Skeletal muscle tissue (tissue), 4 donors: Measurements from ENCODE around the gene PPME1. TPM values are rescaled to one million over a fixed set of nuclear protein-coding genes. Genes with fewer than 3 reads are reported as not detected.

ENCODE experiments used
- H3K27ac ChIP-seq: one replicate; pipeline ENCODE4 v1.7.0; 2013; ENCODE audit warnings: mild to moderate bottlenecking, low read depth, low read length, inconsistent platforms
- H3K27me3 ChIP-seq, 3 donors: one replicate each; pipeline ENCODE4 v1.7.0; 2013; ENCODE audit warnings: low read length in 3 of 3; ENCODE audit not compliant: control insufficient read depth in 3 of 3, insufficient read depth in 3 of 3
- H3K36me3 ChIP-seq, 3 donors: one replicate each; pipeline ENCODE4 v1.7.0; 2013; ENCODE audit warnings: low read length in 3 of 3; ENCODE audit not compliant: control insufficient read depth in 3 of 3, insufficient read depth in 3 of 3
- H3K4me1 ChIP-seq, 3 donors: one replicate each; pipeline ENCODE4 v1.7.0; 2013; ENCODE audit warnings: low read length in 3 of 3, mild to moderate bottlenecking in 3 of 3; ENCODE audit not compliant: control insufficient read depth in 3 of 3, insufficient read depth in 3 of 3
- H3K4me3 ChIP-seq, 3 donors: one replicate each; pipeline ENCODE4 v1.7.0; 2013; ENCODE audit warnings: low read length in 3 of 3
- H3K9ac ChIP-seq, 3 donors: one replicate each; pipeline ENCODE4 v1.7.0; 2013; ENCODE audit warnings: low read length in 3 of 3, mild to moderate bottlenecking in 3 of 3, moderate library complexity in 2 of 3, low read depth in 1 of 3
- H3K9me3 ChIP-seq, 3 donors: one replicate each; pipeline ENCODE4 v1.7.0; 2013; ENCODE audit warnings: low read length in 3 of 3; ENCODE audit not compliant: control insufficient read depth in 3 of 3
- total RNA-seq: library from RNA; depleted of rRNA; stranded (reverse); fragments of >200 nt; gene quantifications from one replicate; pipeline ENCODE4 v1.2.3, GENCODE V29; 2014
- donor health status: Osteomylitis.

The PPME1 gene
- total RNA-seq, 1 donor from 2014 or later = 18.3 TPM

DNA sequence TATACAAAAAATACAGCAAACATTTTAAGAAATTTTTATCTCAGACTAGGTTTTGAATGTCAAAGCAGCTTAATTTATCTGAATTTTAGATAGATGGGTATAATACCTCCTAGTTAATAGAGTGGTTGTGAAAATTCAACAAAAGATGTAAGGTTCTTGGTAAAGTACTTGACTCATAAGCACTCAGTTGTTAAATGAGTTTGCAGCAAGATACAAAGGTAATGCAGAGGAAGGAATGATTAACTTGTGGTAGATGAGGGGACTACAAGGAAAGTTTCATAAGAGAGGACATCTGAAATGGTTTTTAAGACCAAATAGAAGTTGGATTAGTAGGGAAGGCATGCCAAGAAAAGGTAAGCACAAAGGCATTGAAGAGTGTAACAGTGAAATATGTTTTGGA lies 37.4 kb downstream of the PPME1 start:
- Histone ChIP-seq H3K27ac (no peak overlapping the region), H3K4me3 (no peak overlapping the region), H3K9ac (no peak overlapping the region), H3K9me3 (no peaks in the 10 kb centered on the region), H3K27me3 (no peaks in the 10 kb centered on the region), H3K4me1 (no peaks in the 10 kb centered on the region), H3K36me3 (peaks cover 14 to 39% (median 24%) of the 10 kb centered on the region in 3 donors)

DNA sequence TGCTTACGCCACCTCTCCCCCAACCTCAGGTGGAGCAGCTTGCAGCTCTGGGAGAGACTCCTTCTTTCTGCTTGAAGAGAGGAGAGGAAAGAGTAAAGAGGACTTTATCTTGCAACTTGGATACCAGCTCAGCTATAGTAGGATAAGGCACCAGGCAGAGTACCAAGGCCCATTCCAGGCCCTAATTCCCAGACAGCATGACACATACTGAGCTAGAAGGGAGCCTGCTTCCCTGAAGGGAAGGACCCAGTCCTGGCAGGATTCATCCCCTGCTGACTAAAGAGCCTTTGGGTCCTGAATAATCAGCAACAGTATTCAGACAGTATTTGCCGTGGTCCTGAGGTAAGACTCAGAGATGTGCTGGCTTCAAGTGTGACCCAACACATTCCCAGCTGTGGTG lies 41.4 kb downstream of the PPME1 start:
- H3K36me3 ChIP-seq = peaks cover 11 to 28% (median 27%) of the 10 kb centered on the region in 3 donors

DNA sequence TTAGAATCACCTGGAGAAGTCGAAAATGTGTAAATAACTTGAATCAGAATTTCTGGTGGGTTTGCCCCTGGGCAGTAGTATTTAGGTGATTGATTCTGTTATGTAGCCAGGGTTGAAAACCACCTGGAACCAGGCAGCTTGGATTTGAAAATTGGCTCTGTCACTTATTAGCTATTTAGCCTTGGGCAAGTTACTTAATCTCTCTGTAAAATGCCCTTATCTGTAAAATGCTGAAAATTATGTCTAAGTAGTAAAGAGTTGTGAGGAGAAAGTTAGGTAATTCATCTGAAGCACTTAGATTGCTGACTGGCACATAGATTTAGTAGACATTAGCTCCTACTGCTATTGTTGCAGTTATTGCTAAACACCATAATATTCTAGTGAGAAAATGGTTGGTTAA lies 49.3 kb downstream of the PPME1 start:
- H3K27ac ChIP-seq = no peak overlapping the region
- H3K9me3 ChIP-seq = no peaks in the 10 kb centered on the region
- no peak overlapping the region for H3K4me3 ChIP-seq
- H3K36me3 ChIP-seq = peaks cover 0 to 1% (median 0%) of the 10 kb centered on the region in 3 donors
- no peak overlapping the region for H3K9ac ChIP-seq
- no peaks in the 10 kb centered on the region for H3K27me3 ChIP-seq
- H3K4me1 ChIP-seq = no peaks in the 10 kb centered on the region

More for the DNA sequence above, 41.4 kb downstream of the PPME1 start:
- Histone ChIP-seq H3K4me3 (no peak overlapping the region), H3K27me3 (no peaks in the 10 kb centered on the region), H3K9me3 (no peaks in the 10 kb centered on the region), H3K9ac (no peak overlapping the region), H3K27ac (no peak overlapping the region), H3K4me1 (no peaks in the 10 kb centered on the region)

DNA sequence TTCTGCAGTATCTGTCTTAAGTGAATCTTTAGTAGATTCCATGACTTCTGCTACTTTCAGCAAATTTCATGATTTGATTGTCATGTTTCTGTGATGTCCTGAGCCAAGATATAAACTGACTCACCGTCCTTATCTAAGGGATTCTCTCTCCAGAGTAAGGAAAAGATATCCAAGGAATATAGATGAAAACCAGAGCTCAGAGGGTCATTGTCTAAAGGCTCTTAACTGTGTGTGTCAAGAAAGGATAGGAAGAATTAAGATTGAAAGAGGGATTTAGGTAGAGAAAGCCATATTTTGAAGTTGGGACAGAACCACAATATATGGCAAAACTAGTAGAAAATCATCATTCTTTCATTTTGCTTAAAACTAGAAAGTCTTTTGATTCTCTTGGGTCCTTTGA lies 50.7 kb downstream of the PPME1 start:
- no peaks in the 10 kb centered on the region for H3K27me3 ChIP-seq

DNA sequence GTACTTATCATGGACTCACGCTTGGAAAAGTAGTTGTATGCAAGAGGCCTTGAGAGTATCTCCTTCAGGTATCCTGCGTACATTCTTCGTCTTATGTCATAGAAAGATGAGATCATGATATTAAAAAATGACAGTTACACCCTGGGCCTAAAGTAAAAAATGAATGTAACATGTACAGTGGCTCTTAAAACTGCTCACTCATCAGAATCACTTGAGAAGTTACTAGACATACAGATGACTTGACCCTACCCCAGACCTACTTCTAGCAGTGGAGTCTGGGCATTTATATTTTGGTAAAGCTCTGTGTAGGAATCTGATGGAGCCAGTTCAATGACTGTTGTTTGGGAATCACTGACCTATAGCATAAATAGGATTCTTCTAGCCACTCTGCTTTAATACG lies 54.5 kb downstream of the PPME1 start:
- Histone ChIP-seq H3K4me3 (no peak overlapping the region), H3K27ac (no peak overlapping the region), H3K36me3 (peaks cover 2 to 11% (median 6%) of the 10 kb centered on the region in 3 donors), H3K9ac (no peak overlapping the region), H3K27me3 (no peaks in the 10 kb centered on the region), H3K9me3 (no peaks in the 10 kb centered on the region), H3K4me1 (peaks cover 0 to 7% (median 5%) of the 10 kb centered on the region in 3 donors)

More for the DNA sequence above, 50.7 kb downstream of the PPME1 start:
- Histone ChIP-seq H3K4me3 (no peak overlapping the region), H3K9ac (no peak overlapping the region), H3K36me3 (peaks cover 0 to 3% (median 0%) of the 10 kb centered on the region in 3 donors), H3K9me3 (no peaks in the 10 kb centered on the region), H3K4me1 (peaks cover 0 to 2% (median 1%) of the 10 kb centered on the region in 3 donors), H3K27ac (no peak overlapping the region)

DNA sequence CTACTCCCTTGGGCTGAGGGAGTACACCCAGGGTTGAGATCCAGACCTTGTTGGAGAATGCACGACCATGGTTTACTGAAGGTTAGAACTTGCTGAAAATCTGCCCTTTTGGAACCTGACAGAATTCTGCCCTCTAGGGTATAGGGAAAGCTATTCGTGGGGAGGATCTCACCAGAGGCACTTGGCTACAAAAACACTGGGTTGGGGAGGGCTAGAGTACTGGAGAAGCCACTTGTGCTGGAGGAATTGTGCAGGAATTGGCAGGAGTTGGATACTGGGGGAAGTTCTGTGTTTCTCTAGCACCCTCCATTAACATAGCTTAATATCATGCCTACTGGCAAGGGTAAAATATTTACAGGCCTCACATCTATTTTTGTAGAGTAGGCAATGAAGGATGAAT lies 55.8 kb downstream of the PPME1 start:
- no peak overlapping the region for H3K27ac ChIP-seq
- H3K27me3 ChIP-seq = no peaks in the 10 kb centered on the region
- H3K4me3 ChIP-seq = no peak overlapping the region
- no peak overlapping the region for H3K9ac ChIP-seq
- H3K36me3 ChIP-seq = peaks cover 9 to 24% (median 13%) of the 10 kb centered on the region in 3 donors
- no peaks in the 10 kb centered on the region for H3K9me3 ChIP-seq
- peaks cover 0 to 7% (median 5%) of the 10 kb centered on the region in 3 donors for H3K4me1 ChIP-seq

DNA sequence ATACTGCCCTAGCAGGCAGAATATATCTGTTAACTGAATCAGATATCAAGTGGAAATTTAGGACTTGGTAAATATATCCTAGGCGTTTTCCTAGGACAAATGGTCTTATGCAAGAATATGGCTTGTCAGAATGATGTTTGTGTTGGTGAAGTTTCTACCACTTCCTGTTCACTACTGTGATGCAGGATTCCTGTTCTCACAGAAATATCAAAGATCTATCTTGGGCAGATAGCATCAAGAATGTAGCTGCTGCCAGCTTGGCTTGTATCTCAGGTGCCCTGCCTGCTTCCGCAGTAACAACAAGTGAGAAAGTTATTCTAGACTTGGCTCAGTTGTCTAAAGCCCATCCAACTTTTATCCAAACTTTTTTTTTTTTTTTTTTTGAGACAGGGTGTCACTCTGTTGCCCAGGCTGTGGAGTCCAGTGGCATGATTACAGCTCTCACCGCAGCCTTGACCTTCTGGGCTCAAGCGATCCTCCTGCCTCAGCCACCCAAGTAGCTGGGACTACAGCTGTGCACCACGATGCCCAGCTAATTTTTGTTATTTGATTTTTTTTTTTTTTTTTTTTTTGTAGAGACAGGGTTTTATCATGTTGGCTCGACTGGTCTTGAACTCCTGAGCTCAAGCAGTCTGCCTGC lies 61.3 kb downstream of the PPME1 start:
- H3K4me1 ChIP-seq = peaks cover 0 to 9% (median 4%) of the 10 kb centered on the region in 3 donors
- no peaks in the 10 kb centered on the region for H3K9me3 ChIP-seq
- H3K4me3 ChIP-seq = no peak overlapping the region
- H3K36me3 ChIP-seq = peaks cover 13 to 35% (median 17%) of the 10 kb centered on the region in 3 donors
- no peak overlapping the region for H3K9ac ChIP-seq
- H3K27me3 ChIP-seq = no peaks in the 10 kb centered on the region
- no peak overlapping the region for H3K27ac ChIP-seq

DNA sequence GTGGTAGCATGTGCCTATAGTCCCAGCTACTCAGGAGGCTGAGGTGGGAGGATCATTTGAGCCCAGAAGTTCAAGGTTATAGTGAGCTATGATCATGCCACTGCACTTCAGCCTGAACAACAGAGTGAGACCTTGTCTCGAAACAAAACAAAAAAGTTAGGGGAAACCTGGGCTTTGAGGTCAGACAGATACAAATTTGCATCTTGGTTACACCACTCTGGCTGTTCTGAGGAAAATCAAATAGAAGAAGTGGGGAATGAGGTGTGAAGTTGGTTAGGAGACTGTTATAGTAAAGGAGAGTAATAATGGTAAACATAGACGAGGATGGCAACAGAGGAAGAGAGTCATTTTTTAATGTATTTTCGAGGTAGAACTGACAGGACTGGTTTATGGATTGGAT lies 62.6 kb downstream of the PPME1 start:
- peaks cover 0 to 6% (median 4%) of the 10 kb centered on the region in 3 donors for H3K4me1 ChIP-seq
- no peak overlapping the region for H3K9ac ChIP-seq
- H3K9me3 ChIP-seq = no peaks in the 10 kb centered on the region
- no peaks in the 10 kb centered on the region for H3K27me3 ChIP-seq
- no peak overlapping the region for H3K27ac ChIP-seq
- H3K36me3 ChIP-seq = peaks cover 13 to 36% (median 23%) of the 10 kb centered on the region in 3 donors
- no peak overlapping the region for H3K4me3 ChIP-seq

DNA sequence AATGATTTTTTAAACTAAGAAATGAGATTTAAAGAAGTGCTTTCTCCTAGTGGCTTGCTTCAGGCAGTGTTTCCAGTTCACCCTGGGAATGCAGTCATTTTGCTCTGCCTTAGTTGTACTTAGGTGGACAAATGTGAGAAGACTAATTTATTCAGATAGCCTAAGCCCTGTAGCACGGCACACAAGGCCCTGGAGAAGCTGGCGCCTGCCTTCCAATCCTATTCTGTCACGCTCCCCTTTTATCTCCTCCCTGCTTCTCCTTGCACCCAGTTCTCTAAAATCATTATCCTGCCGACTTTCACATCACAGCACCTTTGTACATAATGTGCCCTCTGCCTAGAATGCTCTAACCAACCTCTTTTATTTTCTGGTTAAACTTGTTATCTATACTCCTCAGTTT lies 64.0 kb downstream of the PPME1 start:
- peaks cover 0 to 6% (median 4%) of the 10 kb centered on the region in 3 donors for H3K4me1 ChIP-seq
- no peaks in the 10 kb centered on the region for H3K9me3 ChIP-seq
- H3K27me3 ChIP-seq = no peaks in the 10 kb centered on the region
- H3K36me3 ChIP-seq = peaks cover 14 to 43% (median 30%) of the 10 kb centered on the region in 3 donors
- no peak overlapping the region for H3K27ac ChIP-seq
- H3K4me3 ChIP-seq = no peak overlapping the region
- H3K9ac ChIP-seq = no peak overlapping the region

DNA sequence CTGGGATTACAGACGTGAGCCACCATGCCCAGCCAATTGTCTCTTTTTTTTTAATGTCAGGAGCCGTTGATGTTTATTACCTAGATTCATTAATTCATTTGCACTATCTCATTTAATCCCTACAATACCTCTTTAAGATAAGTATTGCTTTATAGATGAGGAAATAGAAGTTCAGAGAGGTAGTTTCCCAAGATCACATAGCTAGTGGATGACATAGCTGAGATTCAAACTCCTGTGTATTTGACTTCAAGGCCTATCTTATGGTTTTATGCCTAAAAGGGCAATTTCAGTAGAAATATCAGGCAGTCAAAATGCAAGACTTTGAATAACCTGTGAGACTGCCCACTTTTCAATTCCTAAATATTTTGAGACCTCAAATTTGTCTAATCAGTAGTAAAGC lies 66.5 kb downstream of the PPME1 start:
- Histone ChIP-seq H3K4me3 (no peak overlapping the region), H3K27me3 (no peaks in the 10 kb centered on the region), H3K4me1 (no peaks in the 10 kb centered on the region), H3K9me3 (no peaks in the 10 kb centered on the region), H3K36me3 (peaks cover 6 to 34% (median 32%) of the 10 kb centered on the region in 3 donors), H3K9ac (no peak overlapping the region), H3K27ac (no peak overlapping the region)
